Panc1 (cell line): ENCODE measurements around the gene GRAMD2A. TPM values are rescaled to one million over a fixed set of nuclear protein-coding genes. Genes with fewer than 3 reads are reported as not detected.

Experiments used
- ATAC-seq: fragments of 200-7000 bp; cut with Tn5 transposase; 2 replicates; pipeline ENCODE4 v1.9.1; 2020; ENCODE audit warnings: mild to moderate bottlenecking, moderate library complexity
- BruUV-seq: library from RNA; stranded (reverse); fragments of 400-500 nt; replicated peaks from 2 replicates; lab custom pipeline; 2021; lab: Mats Ljungman, UMichigan
- CTCF ChIA-PET: fragments of 300-600 bp; sonication (Branson Sonifier 250); formaldehyde crosslinking; loops from one replicate; lab custom pipeline; 2022; ENCODE audit warnings: antibody characterized with exemption; lab: Charles Lee
- POLR2A ChIA-PET: fragments of 300-600 bp; sonication (Branson Sonifier 250); formaldehyde crosslinking; loops from one replicate; lab custom pipeline; 2022; ENCODE audit warnings: antibody characterized with exemption; lab: Charles Lee
- DNase-seq: peaks from one replicate; pipeline ENCODE4 v3.0.0-alpha.2; 2010; ENCODE audit warnings: low read depth, low spot score
- H3K27ac ChIP-seq: 2 replicates; pipeline ENCODE4 v1.5.1; 2011; ENCODE audit warnings: mild to moderate bottlenecking, low read length, inconsistent platforms
- H3K27me3 ChIP-seq: fragments of 200-500 bp; sonication (Bioruptor generic); 2 replicates; pipeline ENCODE4 v1.6.0; 2014; ENCODE audit warnings: low read length, inconsistent platforms; ENCODE audit not compliant: control insufficient read depth, insufficient read depth
- H3K36me3 ChIP-seq: fragments of 200-500 bp; sonication (Bioruptor generic); 2 replicates; pipeline ENCODE4 v1.5.1; 2014; ENCODE audit warnings: inconsistent platforms, mild to moderate bottlenecking, low read length, moderate library complexity; ENCODE audit not compliant: control insufficient read depth, insufficient read depth
- H3K4me1 ChIP-seq: 2 replicates; pipeline ENCODE4 v1.5.1; 2011; ENCODE audit warnings: inconsistent platforms, mild to moderate bottlenecking, low read length, moderate library complexity; ENCODE audit not compliant: control insufficient read depth, insufficient read depth
- H3K4me3 ChIP-seq, 2 experiments: 2 replicates each; pipeline ENCODE4 v1.5.1; 2011 to 2012; ENCODE audit warnings: low read depth in 2 of 2, low read length in 2 of 2, mild to moderate bottlenecking in 2 of 2, inconsistent platforms in 1 of 2, moderate library complexity in 1 of 2
- H3K9me3 ChIP-seq: fragments of 200-500 bp; sonication (Bioruptor generic); 2 replicates; pipeline ENCODE4 v1.5.1; 2014; ENCODE audit warnings: low read depth, mild to moderate bottlenecking, inconsistent platforms, low read length, moderate library complexity; ENCODE audit not compliant: control insufficient read depth, insufficient read depth
- CTCF ChIP-seq: fragments of 450-650 bp; IDR thresholded peaks from 2 replicates; pipeline ENCODE4 v1.5.1; 2017; ENCODE audit warnings: mild to moderate bottlenecking
- POLR2AphosphoS5 ChIP-seq: IDR thresholded peaks from 2 replicates; pipeline ENCODE4 v1.6.1; 2012; ENCODE audit warnings: mild to moderate bottlenecking, low read depth, low read length, moderate library complexity
- REST ChIP-seq, 2 experiments: IDR thresholded peaks; 2 replicates each; pipeline ENCODE4 v1.6.1; 2011 to 2012; ENCODE audit warnings: low read depth in 2 of 2, control low read depth in 1 of 2, low read length in 1 of 2, mild to moderate bottlenecking in 1 of 2, moderate library complexity in 1 of 2; ENCODE audit not compliant: insufficient read depth in 1 of 2
- SIN3A ChIP-seq: IDR thresholded peaks from 2 replicates; pipeline ENCODE4 v1.6.1; 2012; ENCODE audit warnings: low read depth, mild to moderate bottlenecking, low read length, moderate library complexity, borderline replicate concordance; ENCODE audit not compliant: insufficient read depth
- TCF7L2 ChIP-seq: IDR thresholded peaks from 2 replicates; pipeline ENCODE4 v1.6.1; 2011; ENCODE audit warnings: mild to moderate bottlenecking, low read depth, low read length, inconsistent platforms
- in situ Hi-C: cut with HindIII; loops from 2 replicates; pipeline ENCODE4 v1.10.0; 2016; ENCODE audit warnings: low sequenced_read_pairs, low pct_unique_long_range_greater_than_20kb
- intact Hi-C: fragments of 100-400 bp; cut with micrococcal nuclease; formaldehyde crosslinking; loops from one replicate; pipeline ENCODE4 v1.10.0; 2022; ENCODE audit not compliant: unreplicated experiment
- total RNA-seq: library from RNA; stranded (reverse); gene quantifications from one replicate; pipeline ENCODE4 v1.2.1, GENCODE V29; 2021; ENCODE audit not compliant: unreplicated experiment

GRAMD2A gene
- total RNA-seq, 1 experiment from 2014 or later: 1.3 TPM

DNA sequence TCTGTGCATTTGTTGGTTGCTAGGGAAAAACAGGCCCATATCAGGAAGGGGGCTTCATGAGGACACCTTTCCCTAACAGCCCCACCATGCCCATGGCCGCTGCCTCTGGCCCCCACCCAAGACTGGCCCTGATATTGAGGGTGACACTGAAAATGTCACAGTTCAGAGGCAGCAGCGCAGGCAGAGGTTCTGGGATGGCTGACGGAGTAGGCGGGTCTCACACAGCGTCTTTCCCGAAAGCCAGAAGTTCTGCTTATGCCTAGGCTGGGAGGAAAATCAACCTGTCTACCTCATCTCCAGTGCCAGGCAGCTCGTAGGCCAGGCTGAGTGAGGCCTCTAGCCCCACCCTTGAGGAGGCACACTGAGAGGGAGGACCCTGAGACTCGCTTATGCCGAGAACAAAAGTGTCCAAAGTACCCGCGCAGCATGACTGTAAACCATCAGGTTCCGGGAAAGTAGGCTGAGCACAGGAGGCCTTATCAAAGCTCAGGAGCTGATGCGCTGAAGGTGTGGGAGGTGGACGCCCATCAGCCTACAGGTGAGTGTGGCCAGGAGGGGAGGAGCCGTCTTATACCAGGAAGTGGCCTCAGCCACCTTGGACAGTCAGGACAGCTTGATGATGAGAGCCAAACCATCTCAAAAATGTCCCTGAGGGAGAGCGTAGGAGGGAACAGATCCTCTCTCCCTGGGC lies 27.5 kb downstream of the GRAMD2A start:
- TF ChIP-seq CTCF (no peak), POLR2AphosphoS5 (no peak), TCF7L2 (no peak), REST (IDR thresholded peaks at IDR 0.05; ENCODE audit: insufficient read depth in 1 of 2, low read depth in 2 of 2, low read length in 1 of 2) (no peak), SIN3A (no peak)
- intact Hi-C loops (no loop called here), in situ Hi-C loops (no loop called here)
- ATAC-seq (no peak), DNase-seq (no peak)
- H3K4me3 ChIP-seq: no peak overlapping the region
- H3K27ac ChIP-seq: no peak overlapping the region
- no peaks in the 10 kb centered on the region for H3K4me1 ChIP-seq
- POLR2A ChIA-PET: no interaction called here
- CTCF ChIA-PET: no interaction called here
- no peaks in the 10 kb centered on the region for H3K36me3 ChIP-seq
- no peaks in the 10 kb centered on the region for H3K9me3 ChIP-seq
- BruUV-seq: no TSS peak
- no peaks in the 10 kb centered on the region for H3K27me3 ChIP-seq

DNA sequence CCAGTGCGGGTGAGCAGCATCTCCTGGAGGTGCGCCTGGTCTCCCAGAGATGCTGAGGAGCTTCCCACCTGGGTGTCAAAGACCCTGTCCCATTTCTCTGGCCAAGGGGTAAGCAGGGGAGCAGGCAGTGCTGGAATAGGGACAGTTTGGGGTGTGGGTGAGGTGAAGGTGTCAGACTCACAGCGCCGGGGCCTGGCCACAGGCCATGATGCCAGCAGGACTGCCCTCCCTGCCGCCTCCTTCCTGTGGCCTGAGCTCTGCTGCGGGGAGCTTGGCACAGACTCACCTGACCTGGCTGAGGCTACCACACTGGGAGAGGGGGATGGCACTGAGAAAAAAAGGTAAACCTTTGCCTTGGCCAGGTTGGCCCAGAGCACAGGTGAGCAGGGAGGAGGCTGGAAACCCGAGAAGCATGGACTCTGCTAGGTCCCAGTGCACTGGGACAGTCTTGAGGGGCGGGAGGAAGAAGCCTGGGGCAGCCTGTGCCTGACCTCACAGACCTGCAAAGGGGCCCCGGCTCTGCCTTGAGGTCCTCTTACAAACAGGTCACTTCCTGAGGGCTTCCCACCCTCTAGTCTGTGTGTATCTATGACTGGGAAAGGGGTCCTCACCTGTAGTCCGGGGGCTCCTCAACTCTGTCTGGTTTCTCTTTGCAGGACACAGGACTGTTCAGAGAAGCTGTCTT lies 28.2 kb downstream of the GRAMD2A start:
- ATAC-seq (no peak), DNase-seq (no peak)
- no peak overlapping the region for H3K27ac ChIP-seq
- no TSS peak for BruUV-seq
- H3K9me3 ChIP-seq: no peaks in the 10 kb centered on the region
- ChIA-PET CTCF (no interaction called here), POLR2A (no interaction called here)
- TF ChIP-seq CTCF (no peak), POLR2AphosphoS5 (no peak), REST (IDR thresholded peaks at IDR 0.05; ENCODE audit: insufficient read depth in 1 of 2, low read depth in 2 of 2, low read length in 1 of 2) (no peak), SIN3A (no peak), TCF7L2 (no peak)
- in situ Hi-C loops (no loop called here), intact Hi-C loops (no loop called here)
- H3K4me3 ChIP-seq: no peak overlapping the region
- no peaks in the 10 kb centered on the region for H3K4me1 ChIP-seq
- H3K36me3 ChIP-seq: no peaks in the 10 kb centered on the region
- H3K27me3 ChIP-seq: no peaks in the 10 kb centered on the region
